Right ventricle myocardium superior (tissue), 1 donor: ENCODE measurements around the gene LYL1. TPM values are rescaled to one million over a fixed set of nuclear protein-coding genes. Genes with fewer than 3 reads are reported as not detected.
A peak's percentile ranks its signal among the peaks of the same experiment; 100 is the strongest.

Experiments used
- ATAC-seq: fragments of 200-7000 bp; cut with Tn5 transposase; one replicate; pipeline ENCODE4 v1.9.1; 2020; ENCODE audit warnings: mild to moderate bottlenecking; ENCODE audit not compliant: poor library complexity
- DNase-seq: peaks from one replicate; pipeline ENCODE4 v3.0.0-alpha.2; 2020
- intact Hi-C: fragments of 100-400 bp; cut with DNase I; formaldehyde crosslinking; loops from one replicate; pipeline ENCODE4 v1.11.2; 2022
- total RNA-seq: library from RNA; stranded (reverse); fragmentation: NEBNext Ultra II Directional; extraction: Animal tissue kit (Norgen Biotek cat#: 25700); gene quantifications from one replicate; pipeline ENCODE4 v1.2.1, GENCODE V29; 2021
- donor health status: DM: no; HTN: yes; CAD: no; lungs with severe emphysema.

LYL1 gene
- total RNA-seq, 1 donor from 2014 or later = 7.2 TPM

- intact Hi-C loops = no loop called here
- no peak for ATAC-seq
Observed at GRCh38 chr19:13086341-13086740, 16.3 kb downstream of the LYL1 start.

GRCh38 chr19:13085666-13086065 is 17.0 kb downstream of the LYL1 start:
- DNase-seq (peak; percentile 37), ATAC-seq (no peak)
- intact Hi-C loops = no loop called here

More at GRCh38 chr19:13086341-13086740, 16.3 kb downstream of the LYL1 start:
- no peak for DNase-seq

- intact Hi-C loops = no loop called here
- DNase-seq = peak; percentile 28
Observed at GRCh38 chr19:13083627-13084026, 19.0 kb downstream of the LYL1 start.

GRCh38 chr19:13083008-13083404 is 19.7 kb downstream of the LYL1 start:
- ATAC-seq = no peak
- no peak for DNase-seq
- intact Hi-C loops = no loop called here

More at GRCh38 chr19:13083627-13084026, 19.0 kb downstream of the LYL1 start:
- no peak for ATAC-seq

- peak; percentile 51 for ATAC-seq
- intact Hi-C loops = no loop called here
Observed at GRCh38 chr19:13082192-13083007, 20.3 kb downstream of the LYL1 start.

GRCh38 chr19:13079542-13079986 is 23.1 kb downstream of the LYL1 start:
- DNase-seq (peak; percentile 74), ATAC-seq (peak; percentile 48)
- intact Hi-C loops = no loop called here

More at GRCh38 chr19:13082192-13083007, 20.3 kb downstream of the LYL1 start:
- DNase-seq = peak; percentile 60

- ATAC-seq (peak; percentile 67), DNase-seq (peak; percentile 73)
- intact Hi-C loops = no loop called here
Observed at GRCh38 chr19:13078897-13079541, 23.6 kb downstream of the LYL1 start.

- intact Hi-C loops = no loop called here
- ATAC-seq = no peak
- no peak for DNase-seq
Observed at GRCh38 chr19:13078381-13078780, 24.3 kb downstream of the LYL1 start.

GRCh38 chr19:13077240-13077639 is 25.4 kb downstream of the LYL1 start:
- no peak for DNase-seq
- intact Hi-C loops = no loop called here
- ATAC-seq = no peak

- peak; percentile 8 for ATAC-seq
- intact Hi-C loops = no loop called here
- DNase-seq = no peak
Observed at GRCh38 chr19:13076787-13077186, 25.9 kb downstream of the LYL1 start.

GRCh38 chr19:13076320-13076719 is 26.3 kb downstream of the LYL1 start:
- DNase-seq (no peak), ATAC-seq (no peak)
- intact Hi-C loops = no loop called here

GRCh38 chr19:13074378-13074777 is 28.3 kb downstream of the LYL1 start:
- intact Hi-C loops = no loop called here
- DNase-seq (no peak), ATAC-seq (no peak)

GRCh38 chr19:13073263-13073662 is 29.4 kb downstream of the LYL1 start:
- DNase-seq (no peak), ATAC-seq (no peak)
- intact Hi-C loops = no loop called here

GRCh38 chr19:13072188-13072908 is 30.3 kb downstream of the LYL1 start:
- ATAC-seq (no peak), DNase-seq (no peak)
- intact Hi-C loops = no loop called here

- no peak for DNase-seq
- intact Hi-C loops = no loop called here
- ATAC-seq = no peak
Observed at GRCh38 chr19:13071444-13072187, 31.0 kb downstream of the LYL1 start.

GRCh38 chr19:13070425-13071140 is 32.1 kb downstream of the LYL1 start:
- ATAC-seq = no peak
- no peak for DNase-seq
- intact Hi-C loops = no loop called here

- intact Hi-C loops = no loop called here
- DNase-seq = no peak
- no peak for ATAC-seq
Observed at GRCh38 chr19:13069415-13070359, 33.0 kb downstream of the LYL1 start.
